MCF 10A (cell line): ENCODE results near the gene PSMA2. TPM values are rescaled to one million over a fixed set of nuclear protein-coding genes. Genes with fewer than 3 reads are reported as not detected.

Experiments used
- Bru-seq: library from RNA; stranded (reverse); fragments of 400-500 nt; gene quantifications from one replicate; lab custom pipeline; 2021; lab: Mats Ljungman, UMichigan
- BruChase-seq, 2 experiments: library from RNA; stranded (reverse); fragments of 400-500 nt; gene quantifications; one replicate each; lab custom pipeline; 2021; lab: Mats Ljungman, UMichigan
- BruUV-seq: library from RNA; stranded (reverse); fragments of 400-500 nt; replicated peaks from 2 replicates; lab custom pipeline; 2021; lab: Mats Ljungman, UMichigan
- CTCF ChIA-PET: fragments of 300-600 bp; sonication (Branson Sonifier 250); formaldehyde crosslinking; extraction: SDS; loops from one replicate; lab custom pipeline; 2021; ENCODE audit warnings: antibody characterized with exemption, inconsistent platforms; lab: Yijun Ruan, JAX
- POLR2A ChIA-PET: fragments of 300-600, 350-650 bp; sonication (Branson Sonifier 250); formaldehyde crosslinking; extraction: SDS; loops from one replicate; lab custom pipeline; 2020; ENCODE audit warnings: antibody characterized with exemption, inconsistent platforms; lab: Yijun Ruan, JAX
- DNase-seq: peaks from one replicate; pipeline ENCODE4 v3.0.0-alpha.2; 2018; ENCODE audit not compliant: unreplicated experiment
- H3K27ac Mint-ChIP-seq: one replicate; pipeline ENCODE4 v1.8.0; 2022; ENCODE audit warnings: mild to moderate bottlenecking, low read depth, mixed read lengths; ENCODE audit not compliant: unreplicated experiment
- H3K27me3 Mint-ChIP-seq: one replicate; pipeline ENCODE4 v1.8.0; 2022; ENCODE audit warnings: mixed read lengths; ENCODE audit not compliant: insufficient read depth, unreplicated experiment
- H3K36me3 Mint-ChIP-seq: one replicate; pipeline ENCODE4 v1.8.0; 2022; ENCODE audit warnings: mild to moderate bottlenecking, moderate library complexity, mixed read lengths; ENCODE audit not compliant: insufficient read depth, unreplicated experiment
- H3K4me1 Mint-ChIP-seq: one replicate; pipeline ENCODE4 v1.8.0; 2022; ENCODE audit warnings: mixed read lengths; ENCODE audit not compliant: insufficient read depth, unreplicated experiment
- H3K4me3 Mint-ChIP-seq: one replicate; pipeline ENCODE4 v1.8.0; 2022; ENCODE audit warnings: mild to moderate bottlenecking, moderate library complexity, mixed read lengths; ENCODE audit not compliant: unreplicated experiment
- H3K9me3 Mint-ChIP-seq: one replicate; pipeline ENCODE4 v1.8.0; 2022; ENCODE audit warnings: mixed read lengths; ENCODE audit not compliant: unreplicated experiment
- intact Hi-C: fragments of 100-400 bp; cut with micrococcal nuclease; formaldehyde crosslinking; loops from 2 replicates; pipeline ENCODE4 v1.14.1; 2022
- long read RNA-seq: library from polyadenylated mRNA; stranded (forward); transcript quantifications from one replicate; pipeline ENCODE4 v2.0.0, GENCODE V29; 2022
- total RNA-seq: library from RNA; stranded (reverse); gene quantifications from 2 replicates; pipeline ENCODE4 v1.2.3, GENCODE V29; 2022
- TF ChIP-seq, protein P1 (sequence below): fragments of 200-600 bp; IDR thresholded peaks from one replicate; pipeline ENCODE4 v1.8.0; 2022; ENCODE audit warnings: antibody characterized with exemption, mild to moderate bottlenecking; ENCODE audit not compliant: unreplicated experiment

The PSMA2 gene
- 65.5 and 73.8 TPM in 2 replicates for total RNA-seq
- Bru-seq, nascent RNA = percentile 90 among the genes with signal in this experiment
- BruChase-seq, experiment 1, labeled RNA remaining after a 6-hour chase = percentile 97 among the genes with signal in this experiment
- percentile 94 among the genes with signal in this experiment for BruChase-seq, experiment 2, labeled RNA remaining after a 2-hour chase
- long read RNA-seq, transcript PSMA2-201 (8 exons, 1,487 nt) = major isoform, 514 of 549 reads
- long read RNA-seq, transcript PSMA2-203 (9 exons, 1,453 nt) = minor isoform, 8 of 549 reads
- long read RNA-seq, partial matches to known transcripts = 19 of 549 reads
- long read RNA-seq, other reads (novel, unspliced or antisense) = 4 of 549 reads

DNA sequence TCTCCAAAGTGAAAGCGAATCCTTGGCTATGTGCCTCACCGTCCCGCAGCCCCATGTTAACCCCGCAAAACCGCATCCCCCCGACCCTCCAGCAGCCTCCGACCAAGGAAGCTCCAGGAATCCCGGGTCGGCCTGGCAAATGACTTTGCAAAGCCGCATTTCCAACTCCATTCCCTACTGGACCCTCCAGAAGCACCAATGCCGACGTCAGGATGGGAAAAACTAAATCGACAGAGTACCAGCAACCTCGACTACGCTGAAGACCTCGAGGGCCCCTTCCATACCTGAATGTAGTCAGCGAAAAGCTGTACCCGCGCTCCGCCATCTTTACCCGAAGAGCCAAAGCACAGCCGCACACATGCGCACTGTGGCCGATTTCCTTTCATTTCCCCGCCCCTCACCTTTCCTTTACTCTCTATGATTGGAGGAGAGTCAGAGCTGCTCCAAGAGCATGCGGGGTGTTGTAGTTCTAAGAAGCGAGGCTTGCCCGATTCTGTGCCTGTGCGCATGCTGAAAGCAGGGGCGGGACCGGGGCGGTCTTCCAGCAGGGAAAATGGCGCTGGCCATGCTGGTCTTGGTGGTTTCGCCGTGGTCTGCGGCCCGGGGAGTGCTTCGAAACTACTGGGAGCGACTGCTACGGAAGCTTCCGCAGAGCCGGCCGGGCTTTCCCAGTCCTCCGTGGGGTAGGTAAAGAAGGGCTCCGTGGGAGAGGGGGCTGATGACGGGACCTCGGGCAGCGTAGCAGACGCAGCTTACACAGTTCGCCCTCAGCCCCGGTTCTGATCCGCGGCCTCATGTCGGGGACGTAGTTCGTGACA lies at the start of gene PSMA2, which contains the start of gene MRPL32:
TSS of gene PSMA2 (minus strand) at position 341 of the 818 bp plus-strand sequence. CDS start at position 325, 16 bp downstream.
TSS of gene MRPL32 (plus strand) at position 543 of the 818 bp plus-strand sequence. CDS start at position 554, 11 bp downstream.
- H3K27me3 Mint-ChIP-seq = no peaks in the 10 kb centered on the region
- ChIA-PET POLR2A (interaction anchor here (0.6 to 10.1 kb wide), 49 partner anchors 9 to 1916 kb away, joined by 3 to 200 read pairs (median 4); partner anchors contain the start of genes C7orf25, COA1, GLI3 and H2AZ2), CTCF (interaction anchor here (0.6 to 4.4 kb wide), 12 partner anchors 8 to 989 kb away, joined by 3 to 22 read pairs (median 5); no protein-coding TSS in a partner anchor)
- TF ChIP-seq, protein P1, sequence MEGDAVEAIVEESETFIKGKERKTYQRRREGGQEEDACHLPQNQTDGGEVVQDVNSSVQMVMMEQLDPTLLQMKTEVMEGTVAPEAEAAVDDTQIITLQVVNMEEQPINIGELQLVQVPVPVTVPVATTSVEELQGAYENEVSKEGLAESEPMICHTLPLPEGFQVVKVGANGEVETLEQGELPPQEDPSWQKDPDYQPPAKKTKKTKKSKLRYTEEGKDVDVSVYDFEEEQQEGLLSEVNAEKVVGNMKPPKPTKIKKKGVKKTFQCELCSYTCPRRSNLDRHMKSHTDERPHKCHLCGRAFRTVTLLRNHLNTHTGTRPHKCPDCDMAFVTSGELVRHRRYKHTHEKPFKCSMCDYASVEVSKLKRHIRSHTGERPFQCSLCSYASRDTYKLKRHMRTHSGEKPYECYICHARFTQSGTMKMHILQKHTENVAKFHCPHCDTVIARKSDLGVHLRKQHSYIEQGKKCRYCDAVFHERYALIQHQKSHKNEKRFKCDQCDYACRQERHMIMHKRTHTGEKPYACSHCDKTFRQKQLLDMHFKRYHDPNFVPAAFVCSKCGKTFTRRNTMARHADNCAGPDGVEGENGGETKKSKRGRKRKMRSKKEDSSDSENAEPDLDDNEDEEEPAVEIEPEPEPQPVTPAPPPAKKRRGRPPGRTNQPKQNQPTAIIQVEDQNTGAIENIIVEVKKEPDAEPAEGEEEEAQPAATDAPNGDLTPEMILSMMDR = no peak
- intact Hi-C loops = loop anchor here (2.0 kb wide), 1 partner anchor 523 kb away; no protein-coding TSS in a partner anchor
- H3K27ac Mint-ChIP-seq = peak within 1 kb of the TSS; percentile 99
- H3K9me3 Mint-ChIP-seq = no peaks in the 10 kb centered on the region
- H3K36me3 Mint-ChIP-seq = peaks cover 30% of the 10 kb centered on the region
- peaks cover 26% of the 10 kb centered on the region for H3K4me1 Mint-ChIP-seq
- peak within 1 kb of the TSS; percentile 100 for H3K4me3 Mint-ChIP-seq
- peak; percentile 98 for DNase-seq
- no TSS peak for BruUV-seq

DNA sequence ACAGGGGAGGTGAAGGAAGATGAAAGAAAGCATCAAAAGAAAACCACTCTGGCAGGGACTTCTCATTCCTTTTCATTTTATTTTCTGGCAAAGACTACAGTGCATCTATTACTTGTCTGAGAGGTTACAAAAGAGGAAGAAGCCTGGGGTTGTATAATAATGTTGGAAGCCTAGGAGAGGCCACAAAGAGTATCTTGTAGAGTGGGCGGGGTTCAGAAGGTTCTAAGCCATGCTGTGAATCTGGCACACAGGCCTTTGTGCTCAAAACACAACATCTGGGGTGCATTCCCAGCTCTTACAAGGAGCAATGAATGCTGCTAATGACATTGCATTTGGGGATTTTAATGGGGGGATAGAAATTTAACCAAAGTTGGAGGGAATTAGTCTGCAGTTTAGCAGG lies 49.6 kb upstream of the PSMA2 start:
- intact Hi-C loops = no loop called here

DNA sequence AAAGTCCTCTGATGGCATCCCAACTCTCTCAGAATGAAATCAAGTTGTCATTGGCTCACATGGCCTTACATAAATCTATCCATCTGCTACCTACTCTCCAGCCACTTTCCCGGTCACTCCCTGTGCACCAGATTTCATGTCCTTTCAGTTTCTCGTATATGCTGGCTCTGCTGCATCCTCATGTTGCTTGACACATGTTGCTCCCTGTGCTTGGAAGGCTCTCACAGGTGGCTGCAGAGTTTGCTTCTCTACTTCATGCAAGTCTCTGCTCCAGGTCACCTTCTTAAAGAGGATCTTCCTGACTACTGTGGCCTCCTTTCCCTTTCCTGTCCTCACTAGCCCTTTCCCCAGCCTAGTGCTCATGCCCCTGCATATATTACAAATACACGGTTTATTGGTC lies 48.5 kb upstream of the PSMA2 start:
- Mint-ChIP-seq H3K4me1 (no peaks in the 10 kb centered on the region), H3K36me3 (no peaks in the 10 kb centered on the region), H3K27ac (no peak overlapping the region), H3K4me3 (no peak overlapping the region), H3K9me3 (peaks cover 15% of the 10 kb centered on the region), H3K27me3 (peaks cover 11% of the 10 kb centered on the region)
- TF ChIP-seq, protein P1 = no peak
- CTCF ChIA-PET = no interaction called here
- DNase-seq = no peak
- no TSS peak for BruUV-seq
- POLR2A ChIA-PET = no interaction called here
- intact Hi-C loops = no loop called here

More for the DNA sequence above, 49.6 kb upstream of the PSMA2 start:
- H3K4me1 Mint-ChIP-seq = no peaks in the 10 kb centered on the region
- no peak overlapping the region for H3K27ac Mint-ChIP-seq
- H3K4me3 Mint-ChIP-seq = no peak overlapping the region
- H3K9me3 Mint-ChIP-seq = peaks cover 15% of the 10 kb centered on the region
- no peak for DNase-seq
- POLR2A ChIA-PET = interaction anchor here (0.9 kb wide), 1 partner anchor 9 kb away, joined by 3 read pairs; no protein-coding TSS in a partner anchor
- TF ChIP-seq, protein P1 = no peak
- H3K36me3 Mint-ChIP-seq = peaks cover 4% of the 10 kb centered on the region
- CTCF ChIA-PET = no interaction called here
- H3K27me3 Mint-ChIP-seq = peaks cover 11% of the 10 kb centered on the region
- no TSS peak for BruUV-seq
